HFFc6 (cell line): ENCODE measurements around the gene SLC22A12. TPM values are rescaled to one million over a fixed set of nuclear protein-coding genes. Genes with fewer than 3 reads are reported as not detected.

Experiments
- DNase-seq: peaks from one replicate; pipeline ENCODE4 v3.0.0-alpha.2; 2018
- H3K27ac Mint-ChIP-seq: 2 replicates; pipeline ENCODE4 v1.8.0; 2020; ENCODE audit warnings: mild to moderate bottlenecking, mixed read lengths
- H3K27me3 Mint-ChIP-seq: 2 replicates; pipeline ENCODE4 v1.8.0; 2021; ENCODE audit warnings: mild to moderate bottlenecking, moderate library complexity, mixed read lengths; ENCODE audit not compliant: insufficient read depth
- H3K36me3 Mint-ChIP-seq: 2 replicates; pipeline ENCODE4 v1.8.0; 2021; ENCODE audit warnings: low read depth, mixed read lengths
- H3K4me1 Mint-ChIP-seq: 2 replicates; pipeline ENCODE4 v1.8.0; 2020; ENCODE audit warnings: low read depth, mixed read lengths
- H3K4me3 Mint-ChIP-seq: 2 replicates; pipeline ENCODE4 v1.8.0; 2020; ENCODE audit warnings: mild to moderate bottlenecking, moderate library complexity, mixed read lengths
- H3K9me3 Mint-ChIP-seq: 2 replicates; pipeline ENCODE4 v1.8.0; 2020; ENCODE audit warnings: mild to moderate bottlenecking, mixed read lengths
- CTCF ChIP-seq: fragments of 200-600 bp; sonication (generic); IDR thresholded peaks from 2 replicates; pipeline ENCODE4 v1.5.0; 2021; ENCODE audit warnings: antibody characterized with exemption, mild to moderate bottlenecking
- total RNA-seq, 6 experiments: library from RNA; stranded (reverse); fragmentation: NEBNext Ultra II Directional; extraction: Animal tissue kit (Norgen Biotek cat#: 25700); gene quantifications; 2 replicates in 1 of 6; 3 replicates in 5 of 6; pipeline ENCODE4 v1.2.3, GENCODE V29; 2021

SLC22A12 gene
- total RNA-seq, 6 experiments from 2014 or later: not detected

- no peak for DNase-seq
- H3K27ac Mint-ChIP-seq: no peak overlapping the region
- TF ChIP-seq CTCF: no peak
- peaks cover 28% of the 10 kb centered on the region for H3K4me1 Mint-ChIP-seq
- H3K36me3 Mint-ChIP-seq: no peaks in the 10 kb centered on the region
- no peak overlapping the region for H3K4me3 Mint-ChIP-seq
- H3K9me3 Mint-ChIP-seq: no peaks in the 10 kb centered on the region; the same call in 1 of the 2 replicates
- peaks cover 23% of the 10 kb centered on the region for H3K27me3 Mint-ChIP-seq
Measured at GRCh38 chr11:64556721-64557250, 34.2 kb upstream of the SLC22A12 start.

GRCh38 chr11:64558065-64558745, 32.8 kb upstream of the SLC22A12 start:
- Mint-ChIP-seq H3K27me3 (peaks cover 28% of the 10 kb centered on the region), H3K9me3 (no peaks in the 10 kb centered on the region), H3K4me1 (peaks cover 28% of the 10 kb centered on the region), H3K4me3 (no peak overlapping the region), H3K27ac (no peak overlapping the region), H3K36me3 (no peaks in the 10 kb centered on the region)
- DNase-seq: no peak
- no peak for TF ChIP-seq CTCF

GRCh38 chr11:64558869-64559268, 32.2 kb upstream of the SLC22A12 start:
- H3K36me3 Mint-ChIP-seq: no peaks in the 10 kb centered on the region
- no peak for DNase-seq
- H3K4me1 Mint-ChIP-seq: peaks cover 23% of the 10 kb centered on the region
- H3K4me3 Mint-ChIP-seq: no peak overlapping the region
- no peak overlapping the region for H3K27ac Mint-ChIP-seq
- peaks cover 28% of the 10 kb centered on the region for H3K27me3 Mint-ChIP-seq
- TF ChIP-seq CTCF: no peak
- no peaks in the 10 kb centered on the region for H3K9me3 Mint-ChIP-seq

GRCh38 chr11:64559351-64560138, 31.5 kb upstream of the SLC22A12 start:
- H3K36me3 Mint-ChIP-seq: no peaks in the 10 kb centered on the region
- no peak overlapping the region for H3K27ac Mint-ChIP-seq
- TF ChIP-seq CTCF: no peak
- DNase-seq: no peak
- H3K4me3 Mint-ChIP-seq: no peak overlapping the region
- H3K4me1 Mint-ChIP-seq: peaks cover 16% of the 10 kb centered on the region
- H3K27me3 Mint-ChIP-seq: peaks cover 32% of the 10 kb centered on the region
- H3K9me3 Mint-ChIP-seq: no peaks in the 10 kb centered on the region

- H3K27me3 Mint-ChIP-seq: peaks cover 36% of the 10 kb centered on the region
- H3K4me3 Mint-ChIP-seq: no peak overlapping the region
- H3K27ac Mint-ChIP-seq: no peak overlapping the region
- H3K4me1 Mint-ChIP-seq: peaks cover 9% of the 10 kb centered on the region
- H3K9me3 Mint-ChIP-seq: no peaks in the 10 kb centered on the region
- no peak for DNase-seq
- no peaks in the 10 kb centered on the region for H3K36me3 Mint-ChIP-seq
- no peak for TF ChIP-seq CTCF
Measured at GRCh38 chr11:64560139-64560771, 30.8 kb upstream of the SLC22A12 start.
